Small intestine (tissue), 7 donors: ENCODE data around the gene GCAT. TPM values are rescaled to one million over a fixed set of nuclear protein-coding genes. Genes with fewer than 3 reads are reported as not detected.
"Not testable (repeated sequence)": the region's sequence is repeated elsewhere in the genome, so short reads cannot be mapped to it uniquely, and the experiment has no call there.

Experiments used
- DNase-seq, 2 donors: peaks; one replicate each; pipeline versions ENCODE4 v3.0.0 to v3.0.0-alpha.2; 2013
- FAIRE-seq: peaks from 2 replicates; lab custom pipeline; 2012; peaks lifted over from hg19 to GRCh38; lab: Jason Lieb, UNC
- H3K27ac ChIP-seq, 3 donors: one replicate each; pipeline ENCODE4 v1.5.1; 2013; ENCODE audit warnings: low read length in 2 of 3, mild to moderate bottlenecking in 2 of 3, control low read depth in 1 of 3, inconsistent platforms in 1 of 3, low read depth in 1 of 3, moderate library complexity in 1 of 3
- H3K27me3 ChIP-seq, 3 donors: one replicate each; pipeline ENCODE4 v1.6.1; 2013; ENCODE audit warnings: low read length in 3 of 3, inconsistent platforms in 1 of 3; ENCODE audit not compliant: control insufficient read depth in 3 of 3, insufficient read depth in 3 of 3
- H3K36me3 ChIP-seq, 3 donors: one replicate each; pipeline ENCODE4 v1.6.1; 2013; ENCODE audit warnings: low read length in 3 of 3, inconsistent platforms in 1 of 3, low read depth in 1 of 3, mild to moderate bottlenecking in 1 of 3, moderate library complexity in 1 of 3; ENCODE audit not compliant: control insufficient read depth in 3 of 3, insufficient read depth in 2 of 3
- H3K4me1 ChIP-seq, 3 donors: one replicate each; pipeline ENCODE4 v1.6.1; 2013; ENCODE audit warnings: low read length in 2 of 3, inconsistent platforms in 1 of 3, low read depth in 1 of 3, mild to moderate bottlenecking in 1 of 3, moderate library complexity in 1 of 3; ENCODE audit not compliant: control insufficient read depth in 3 of 3, insufficient read depth in 2 of 3
- H3K4me3 ChIP-seq, 3 donors: one replicate each; pipeline ENCODE4 v1.5.1; 2013; ENCODE audit warnings: low read length in 3 of 3, control low read depth in 1 of 3, inconsistent platforms in 1 of 3, low read depth in 1 of 3, mild to moderate bottlenecking in 1 of 3, moderate library complexity in 1 of 3
- H3K9me3 ChIP-seq, 2 donors: one replicate each; pipeline ENCODE4 v1.6.1; 2013; ENCODE audit warnings: low read depth in 1 of 2, low read length in 1 of 2; ENCODE audit not compliant: control insufficient read depth in 2 of 2, insufficient read depth in 1 of 2
- WGBS, 3 donors: extraction: QIAGEN DNeasy Blood & Tissue Kit; methylation state at CpG; one replicate each; pipeline ENCODE4 v1.1.7; 2013; 5-methylcytosine and 5-hydroxymethylcytosine counted together
- polyA plus RNA-seq, 4 donors: library from polyadenylated mRNA; stranded (reverse) in 3 of 4; unstranded in 1 of 4; fragments of 200-250 nt in 3 of 4; fragments of 120-200 nt in 1 of 4; gene quantifications; one replicate each; pipeline versions ENCODE4 v1.2.1 to v1.2.3, GENCODE V29; 2013
- donor health status: healthy with polysubstance abuse.
- donor health status: control.
- donor health status: control.
- donor health status: Bipolar disorder and iron deficiency.
- donor health status: healthy.

GCAT gene
- polyA plus RNA-seq, 4 donors = 2.9 to 12.3 (median 8.9) TPM

DNA sequence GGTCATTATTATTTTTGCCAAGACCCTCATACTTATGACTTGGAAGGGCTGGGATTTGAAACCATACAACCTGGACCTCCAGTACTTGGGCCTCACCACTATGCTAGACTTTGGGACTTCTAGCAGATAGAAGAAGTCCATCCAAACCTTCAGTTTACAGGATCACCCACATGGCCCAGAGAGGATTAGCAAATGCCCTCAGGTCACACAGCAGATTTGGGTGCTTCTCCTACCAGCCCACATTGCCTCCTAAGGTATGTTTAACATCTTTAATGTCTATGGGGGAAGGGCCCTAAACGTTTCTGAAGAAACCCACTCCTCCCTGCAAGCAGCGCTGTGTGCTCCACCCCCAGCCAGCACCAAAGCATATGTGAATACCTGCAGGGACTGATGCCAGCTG lies 17.5 kb upstream of the GCAT start:
- H3K9me3 ChIP-seq = no peaks in the 10 kb centered on the region
- 59 to 63% (median 62%) methylated on average over 2 of the region's 2 CpGs for WGBS, 3 donors
- H3K4me3 ChIP-seq = no peak overlapping the region
- no peak for FAIRE-seq
- no peaks in the 10 kb centered on the region for H3K27me3 ChIP-seq
- no peak for DNase-seq
- no peak overlapping the region for H3K27ac ChIP-seq
- H3K36me3 ChIP-seq = no peaks in the 10 kb centered on the region
- H3K4me1 ChIP-seq = peaks cover 0 to under 1% (median 0%) of the 10 kb centered on the region in 3 donors

DNA sequence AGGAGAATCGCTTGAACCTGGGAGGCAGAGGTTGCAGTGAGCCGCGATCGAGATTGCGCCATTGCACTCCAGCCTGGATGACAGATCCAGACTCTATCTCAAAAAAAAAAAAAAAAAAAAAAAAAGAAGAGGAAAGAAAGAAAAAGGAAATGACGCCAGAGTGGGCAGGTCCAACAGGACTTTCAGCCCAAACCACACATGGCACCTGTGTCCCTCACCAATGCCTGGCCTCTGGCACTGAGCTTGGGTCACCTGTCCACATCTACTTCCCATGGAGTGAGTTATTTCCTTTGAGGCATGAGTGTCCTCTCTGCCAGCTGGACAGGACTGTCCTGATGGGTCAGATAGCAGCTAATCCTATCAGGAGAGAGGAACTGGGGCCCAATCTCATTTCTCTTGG lies 15.2 kb upstream of the GCAT start:
- Histone ChIP-seq H3K9me3 (no peaks in the 10 kb centered on the region), H3K4me3 (no peak overlapping the region), H3K27ac (no peak overlapping the region), H3K36me3 (no peaks in the 10 kb centered on the region), H3K4me1 (peaks cover 0 to 10% (median 0%) of the 10 kb centered on the region in 3 donors), H3K27me3 (no peaks in the 10 kb centered on the region)
- 85 to 93% (median 87%) methylated on average over 6 of the region's 6 CpGs for WGBS, 3 donors
- FAIRE-seq = no peak
- DNase-seq = no peak

DNA sequence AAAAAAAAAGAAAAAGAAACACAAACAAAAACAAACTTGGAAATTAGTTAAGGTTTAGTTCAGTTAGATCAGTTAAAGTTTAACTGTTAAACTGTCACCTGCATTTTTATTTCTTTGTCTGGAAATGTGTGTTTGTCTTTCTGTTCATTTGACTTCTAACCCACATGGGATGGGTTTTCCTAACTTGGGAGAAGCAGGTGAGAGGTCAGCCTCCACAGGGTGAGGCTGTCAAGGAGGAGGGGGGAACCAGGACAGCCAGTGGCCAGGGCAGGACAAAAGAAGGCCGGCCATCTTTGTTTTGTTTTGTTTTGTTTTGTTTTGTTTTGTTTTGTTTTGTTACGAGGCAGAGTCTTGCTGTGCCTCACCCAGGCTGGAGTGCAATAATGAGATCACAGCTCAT lies 13.4 kb upstream of the GCAT start:
- Histone ChIP-seq H3K27me3 (no peaks in the 10 kb centered on the region), H3K36me3 (no peaks in the 10 kb centered on the region), H3K4me3 (no peak overlapping the region), H3K27ac (no peak overlapping the region), H3K4me1 (peaks cover 0 to 10% (median 0%) of the 10 kb centered on the region in 3 donors), H3K9me3 (no peaks in the 10 kb centered on the region)
- WGBS, 3 donors = 59 to 77% (median 71%) methylated on average over 2 of the region's 2 CpGs
- FAIRE-seq (no peak), DNase-seq (no peak)

DNA sequence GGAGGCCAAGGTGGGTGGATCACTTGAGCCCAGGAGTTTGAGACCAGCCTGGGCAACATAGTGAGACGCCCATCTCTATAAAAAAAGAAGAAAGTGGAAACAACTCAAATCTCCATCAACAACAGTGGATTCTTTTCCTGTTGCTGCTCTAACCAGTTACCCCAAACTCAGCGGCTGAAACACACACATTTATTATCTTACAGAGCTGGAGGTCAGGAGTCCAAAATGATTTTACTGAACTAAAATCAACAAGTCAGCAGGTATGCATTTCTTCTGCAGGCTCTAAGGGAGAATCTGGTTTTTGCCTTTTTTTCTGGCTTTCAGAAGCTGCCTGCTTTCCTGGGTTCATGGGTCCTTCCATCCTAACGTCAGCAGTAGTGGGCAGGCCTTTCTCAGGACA lies 11.7 kb upstream of the GCAT start:
- H3K27me3 ChIP-seq = no peaks in the 10 kb centered on the region
- H3K4me3 ChIP-seq = no peak overlapping the region
- H3K36me3 ChIP-seq = no peaks in the 10 kb centered on the region
- H3K9me3 ChIP-seq = no peaks in the 10 kb centered on the region
- FAIRE-seq (no peak), DNase-seq (peak; percentile 57 to 68)
- H3K27ac ChIP-seq = peak overlapping the region in 1 of 3 donors; percentile 28
- WGBS, 3 donors = 17 to 71% (median 50%) methylated on average over 3 of the region's 3 CpGs
- peaks cover 0 to 10% (median 0%) of the 10 kb centered on the region in 3 donors for H3K4me1 ChIP-seq

DNA sequence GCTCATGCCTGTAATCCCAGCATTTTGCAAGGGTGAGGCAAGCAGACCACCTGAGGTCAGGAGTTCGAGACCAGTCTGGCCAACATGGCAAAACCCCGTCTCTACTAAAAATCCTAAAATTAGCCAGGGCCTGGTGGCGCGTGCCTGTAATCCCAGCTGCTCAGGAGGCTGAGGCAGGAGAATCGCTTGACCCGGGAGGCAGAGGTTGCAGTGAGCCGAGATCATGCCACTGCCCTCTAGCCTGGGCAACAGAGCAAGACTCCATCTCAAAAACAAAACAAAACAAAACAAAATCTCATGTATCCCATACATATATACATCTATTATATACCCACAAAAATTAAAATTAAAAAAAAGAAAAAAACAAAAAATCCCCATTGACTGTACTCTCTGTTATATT lies 10.5 kb upstream of the GCAT start:
- not testable (repeated sequence) for H3K4me3 ChIP-seq, H3K4me1 ChIP-seq, DNase-seq, H3K27ac ChIP-seq, H3K27me3 ChIP-seq, FAIRE-seq, H3K9me3 ChIP-seq, H3K36me3 ChIP-seq
- 89 to 95% (median 93%) methylated on average over 7 of the region's 7 CpGs for WGBS, 3 donors

DNA sequence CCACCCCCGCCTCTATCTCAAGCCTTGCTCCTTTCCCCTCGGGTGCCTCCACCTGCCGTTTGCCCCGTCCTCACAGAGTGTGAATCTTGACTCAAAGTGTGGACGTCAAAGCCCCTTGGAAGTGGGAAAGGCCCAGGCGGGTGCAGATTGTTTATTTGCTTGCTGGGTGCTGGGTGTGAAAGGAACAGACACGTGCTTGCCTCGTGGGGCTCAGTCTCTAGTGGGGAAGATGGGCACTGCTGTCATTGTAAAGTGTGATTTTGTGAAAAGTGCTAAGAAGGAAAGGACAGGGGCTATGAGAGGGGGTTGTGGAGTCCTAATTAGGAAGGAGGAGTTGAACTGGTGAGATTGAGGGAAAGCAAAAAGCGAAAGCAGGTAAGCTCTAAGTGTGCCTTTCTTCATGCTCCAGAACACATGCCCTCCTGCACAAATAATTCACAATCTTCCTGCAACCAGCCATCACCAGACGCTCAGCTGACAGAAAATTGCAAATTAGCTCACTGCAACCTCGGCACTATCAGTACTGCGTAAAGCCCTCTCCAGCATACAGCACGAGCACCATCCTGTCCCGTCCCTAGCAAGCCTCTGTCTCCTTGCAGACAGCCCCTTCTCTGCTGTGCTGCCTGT lies 9.7 kb upstream of the GCAT start:
- no peak overlapping the region for H3K27ac ChIP-seq
- H3K36me3 ChIP-seq = no peaks in the 10 kb centered on the region
- no peak overlapping the region for H3K4me3 ChIP-seq
- peaks cover 0 to 14% (median 3%) of the 10 kb centered on the region in 3 donors for H3K4me1 ChIP-seq
- 59 to 62% (median 61%) methylated on average over 14 of the region's 14 CpGs for WGBS, 3 donors
- no peaks in the 10 kb centered on the region for H3K9me3 ChIP-seq
- H3K27me3 ChIP-seq = no peaks in the 10 kb centered on the region
- FAIRE-seq (no peak), DNase-seq (no peak)

DNA sequence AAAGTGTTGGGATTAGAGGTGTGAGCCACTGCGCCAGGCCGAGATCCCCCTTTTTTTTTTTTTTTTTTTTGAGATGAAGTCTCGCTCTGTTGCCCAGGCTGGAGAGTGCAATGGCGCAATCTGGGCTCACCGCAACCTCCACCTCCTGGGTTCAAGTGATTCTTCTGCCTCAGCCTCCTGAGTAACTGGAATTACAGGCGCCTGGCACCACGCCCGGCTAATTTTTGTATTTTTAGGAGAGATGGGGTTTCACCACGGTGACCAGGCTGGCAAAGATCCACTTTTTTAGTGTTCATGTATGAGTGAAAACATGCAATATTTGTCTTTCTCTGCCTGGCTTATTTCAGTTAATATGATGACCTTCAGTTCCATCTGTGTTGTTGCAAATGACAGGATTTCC lies 7.8 kb upstream of the GCAT start:
- peaks cover 3 to 30% (median 5%) of the 10 kb centered on the region in 3 donors for H3K4me1 ChIP-seq
- not testable (repeated sequence) for H3K36me3 ChIP-seq, H3K27me3 ChIP-seq, H3K4me3 ChIP-seq, H3K9me3 ChIP-seq, DNase-seq, H3K27ac ChIP-seq, FAIRE-seq
- 78 to 85% (median 79%) methylated on average over 8 to 9 of the region's 9 CpGs for WGBS, 3 donors

DNA sequence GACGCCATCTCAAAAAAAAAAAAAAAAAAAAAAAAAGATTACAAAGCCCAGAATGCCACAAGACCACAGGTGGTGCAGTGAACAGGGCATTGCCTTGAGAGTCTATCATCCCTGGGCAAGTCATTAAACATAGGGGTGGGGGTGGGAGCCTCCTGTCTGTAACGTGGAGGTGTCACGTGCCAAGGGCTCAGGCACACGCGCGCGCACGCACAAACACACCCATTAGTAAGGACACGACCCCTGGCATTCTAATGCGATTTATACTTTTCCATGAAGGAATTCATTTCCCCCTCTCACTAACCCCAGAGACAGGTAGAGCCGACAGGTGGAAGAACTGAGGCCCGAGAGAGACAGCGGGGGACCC lies 5.8 kb upstream of the GCAT start:
- 0 to 2% (median 2%) methylated on average over 10 to 13 of the region's 13 CpGs for WGBS, 3 donors
- FAIRE-seq (no peak), DNase-seq (peak; percentile 59 to 78)
- peak overlapping the region; percentile 61 to 87 (median 65) for H3K4me3 ChIP-seq
- no peaks in the 10 kb centered on the region for H3K27me3 ChIP-seq
- no peaks in the 10 kb centered on the region for H3K36me3 ChIP-seq
- no peaks in the 10 kb centered on the region for H3K9me3 ChIP-seq
- H3K4me1 ChIP-seq = peaks cover 3 to 20% (median 5%) of the 10 kb centered on the region in 3 donors
- peak overlapping the region in 2 of 3 donors; percentile 84 to 92 for H3K27ac ChIP-seq
